ENCODE results near the gene ABLIM1. TPM values are rescaled to one million over a fixed set of nuclear protein-coding genes. Genes with fewer than 3 reads are reported as not detected.

ABLIM1 gene
- total RNA-seq, 1 donor from 2014 or later, result 70.0 TPM

DNA sequence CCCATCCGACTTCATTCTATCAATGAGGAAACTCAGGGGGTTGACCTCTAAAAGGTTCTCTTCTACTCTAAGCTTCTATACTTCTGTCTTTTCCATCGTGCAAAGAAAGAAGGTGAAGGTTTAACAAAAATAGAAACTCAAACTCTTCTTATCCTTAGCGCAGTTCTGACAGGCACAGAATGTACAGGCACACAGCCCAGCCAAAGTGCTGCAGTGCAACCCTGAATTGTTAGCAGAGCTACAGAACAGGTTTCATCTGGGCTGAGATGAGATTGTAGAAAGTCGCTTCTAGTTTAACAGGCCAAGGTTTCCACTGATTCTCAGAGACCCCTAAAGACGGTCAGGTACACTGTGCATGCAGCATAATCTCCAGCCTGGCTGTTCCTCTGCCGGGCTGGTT lies 174.5 kb downstream of the ABLIM1 start:
- H4K20me1 ChIP-seq (ENCODE audit: insufficient read depth, low read length), result no peaks in the 10 kb centered on the region
- H3K79me2 ChIP-seq (ENCODE audit: insufficient read depth, low read length), result no peaks in the 10 kb centered on the region
- Mint-ChIP-seq H3K4me3 (ENCODE audit: unreplicated experiment) (no peak overlapping the region), H3K9me3 (ENCODE audit: unreplicated experiment) (peaks cover 7% of the 10 kb centered on the region), H3K27ac (ENCODE audit: unreplicated experiment) (no peak overlapping the region), H3K36me3 (ENCODE audit: low read depth, unreplicated experiment) (peaks cover 38% of the 10 kb centered on the region), H3K27me3 (ENCODE audit: low read depth, unreplicated experiment) (no peaks in the 10 kb centered on the region), H3K4me1 (ENCODE audit: low read depth, unreplicated experiment) (peaks cover 25% of the 10 kb centered on the region)
- no peak overlapping the region for H3K4me2 ChIP-seq (ENCODE audit: low read length)
- no peak overlapping the region for H3K27ac ChIP-seq (ENCODE audit: low read depth, low read length)
- no peaks in the 10 kb centered on the region for H3K9me3 ChIP-seq (ENCODE audit: insufficient read depth, low read depth, low read length)
- H2AFZ ChIP-seq (ENCODE audit: low read depth, low read length), result no peak overlapping the region
- peaks cover 8% of the 10 kb centered on the region for H3K27me3 ChIP-seq (ENCODE audit: insufficient read depth, low read length)
- FAIRE-seq, result no peak
- no peak for TF ChIP-seq EZH2 (IDR thresholded peaks at IDR 0.05; ENCODE audit: insufficient read depth, low read length)
- TF ChIP-seq CTCF (IDR thresholded peaks at IDR 0.05; ENCODE audit: insufficient read depth, low read depth, low read length), result no peak
- H3K4me3 ChIP-seq (ENCODE audit: insufficient read depth, low read depth, low read length), result no peak overlapping the region
- DNase-seq (ENCODE audit: low read depth), result no peak
- no peak overlapping the region for H3K9ac ChIP-seq (ENCODE audit: low read length)
- H3K4me1 ChIP-seq (ENCODE audit: insufficient read depth, low read length), result peaks cover 5% of the 10 kb centered on the region
- no peaks in the 10 kb centered on the region for H3K36me3 ChIP-seq (ENCODE audit: insufficient read depth, low read length)

DNA sequence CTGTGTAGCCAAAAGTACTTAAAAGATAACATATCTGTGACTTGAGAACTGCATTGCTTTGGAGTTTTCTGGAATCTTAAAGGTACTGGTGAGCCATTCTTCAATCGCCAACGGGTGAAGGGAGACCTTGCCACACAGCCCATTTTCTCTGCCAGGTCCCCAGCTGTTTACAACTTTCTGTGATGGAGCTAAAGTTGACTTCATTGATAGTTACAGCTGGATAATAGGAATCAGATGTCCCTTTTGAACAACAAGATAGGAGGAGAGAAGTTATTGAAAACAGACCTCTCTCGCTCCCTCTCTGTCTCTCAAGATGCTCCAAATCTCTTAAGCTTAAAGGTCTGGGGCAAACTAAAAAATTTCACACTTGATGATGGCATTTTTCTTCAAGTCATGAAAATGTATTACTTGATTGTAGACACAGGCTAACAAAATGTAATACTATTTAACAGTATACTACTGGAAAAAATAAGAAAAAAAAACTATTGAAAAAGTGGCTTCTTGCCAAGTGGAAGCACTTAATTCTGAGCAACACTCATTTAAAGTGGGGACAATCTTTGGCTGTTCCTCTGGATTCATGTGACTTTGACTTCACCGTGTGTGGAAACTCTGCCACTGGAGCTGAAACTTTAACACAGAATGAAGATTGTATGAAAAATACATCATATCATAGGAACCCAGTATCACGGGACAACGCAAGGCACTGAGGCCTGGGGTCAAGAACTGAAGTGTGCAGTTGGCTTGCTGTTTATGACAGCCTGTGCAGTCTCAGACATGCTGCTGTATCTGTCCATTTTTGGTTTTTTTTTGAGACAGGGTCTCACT lies 175.4 kb downstream of the ABLIM1 start:
- Histone ChIP-seq H3K4me2 (ENCODE audit: low read length) (no peak overlapping the region), H3K79me2 (ENCODE audit: insufficient read depth, low read length) (no peaks in the 10 kb centered on the region), H3K36me3 (ENCODE audit: insufficient read depth, low read length) (no peaks in the 10 kb centered on the region), H3K9me3 (ENCODE audit: insufficient read depth, low read depth, low read length) (no peaks in the 10 kb centered on the region), H3K4me1 (ENCODE audit: insufficient read depth, low read length) (peaks cover 2% of the 10 kb centered on the region), H3K27ac (ENCODE audit: low read depth, low read length) (no peak overlapping the region), H3K4me3 (ENCODE audit: insufficient read depth, low read depth, low read length) (no peak overlapping the region), H4K20me1 (ENCODE audit: insufficient read depth, low read length) (no peaks in the 10 kb centered on the region), H3K27me3 (ENCODE audit: insufficient read depth, low read length) (peaks cover 8% of the 10 kb centered on the region), H3K9ac (ENCODE audit: low read length) (no peak overlapping the region), H2AFZ (ENCODE audit: low read depth, low read length) (no peak overlapping the region)
- FAIRE-seq, result no peak
- no peaks in the 10 kb centered on the region for H3K27me3 Mint-ChIP-seq (ENCODE audit: low read depth, unreplicated experiment)
- peaks cover 7% of the 10 kb centered on the region for H3K9me3 Mint-ChIP-seq (ENCODE audit: unreplicated experiment)
- peaks cover 42% of the 10 kb centered on the region for H3K36me3 Mint-ChIP-seq (ENCODE audit: low read depth, unreplicated experiment)
- H3K4me3 Mint-ChIP-seq (ENCODE audit: unreplicated experiment), result no peak overlapping the region
- TF ChIP-seq CTCF (IDR thresholded peaks at IDR 0.05; ENCODE audit: insufficient read depth, low read depth, low read length) (no peak), EZH2 (IDR thresholded peaks at IDR 0.05; ENCODE audit: insufficient read depth, low read length) (no peak)
- H3K27ac Mint-ChIP-seq (ENCODE audit: unreplicated experiment), result no peak overlapping the region
- no peak for DNase-seq (ENCODE audit: low read depth)
- peaks cover 20% of the 10 kb centered on the region for H3K4me1 Mint-ChIP-seq (ENCODE audit: low read depth, unreplicated experiment)

GRCh38 chr10:114481055-114481454 lies 177.0 kb downstream of the ABLIM1 start:
- Mint-ChIP-seq H3K4me1 (ENCODE audit: low read depth, unreplicated experiment) (peaks cover 7% of the 10 kb centered on the region), H3K27me3 (ENCODE audit: low read depth, unreplicated experiment) (no peaks in the 10 kb centered on the region), H3K9me3 (ENCODE audit: unreplicated experiment) (peaks cover 7% of the 10 kb centered on the region), H3K4me3 (ENCODE audit: unreplicated experiment) (no peak overlapping the region), H3K27ac (ENCODE audit: unreplicated experiment) (no peak overlapping the region), H3K36me3 (ENCODE audit: low read depth, unreplicated experiment) (peaks cover 42% of the 10 kb centered on the region)
- H3K27me3 ChIP-seq (ENCODE audit: insufficient read depth, low read length), result peaks cover 8% of the 10 kb centered on the region
- no peak for DNase-seq (ENCODE audit: low read depth)
- H2AFZ ChIP-seq (ENCODE audit: low read depth, low read length), result no peak overlapping the region
- H3K4me2 ChIP-seq (ENCODE audit: low read length), result no peak overlapping the region
- no peak overlapping the region for H3K4me3 ChIP-seq (ENCODE audit: insufficient read depth, low read depth, low read length)
- no peak overlapping the region for H3K9ac ChIP-seq (ENCODE audit: low read length)
- no peak overlapping the region for H3K27ac ChIP-seq (ENCODE audit: low read depth, low read length)
- FAIRE-seq, result no peak
- no peaks in the 10 kb centered on the region for H3K4me1 ChIP-seq (ENCODE audit: insufficient read depth, low read length)
- no peaks in the 10 kb centered on the region for H3K9me3 ChIP-seq (ENCODE audit: insufficient read depth, low read depth, low read length)
- H3K36me3 ChIP-seq (ENCODE audit: insufficient read depth, low read length), result no peaks in the 10 kb centered on the region
- no peaks in the 10 kb centered on the region for H4K20me1 ChIP-seq (ENCODE audit: insufficient read depth, low read length)
- no peaks in the 10 kb centered on the region for H3K79me2 ChIP-seq (ENCODE audit: insufficient read depth, low read length)
- no peak for TF ChIP-seq CTCF (IDR thresholded peaks at IDR 0.05; ENCODE audit: insufficient read depth, low read depth, low read length)
- no peak for TF ChIP-seq EZH2 (IDR thresholded peaks at IDR 0.05; ENCODE audit: insufficient read depth, low read length)
